ENCODE measurements around the gene MYBPH. TPM values are rescaled to one million over a fixed set of nuclear protein-coding genes. Genes with fewer than 3 reads are reported as not detected.

The MYBPH gene
- total and polyA plus RNA-seq, 2 experiments from 2014 or later: not detected

GRCh38 chr1:203178083-203178482 lies 2.5 kb upstream of the MYBPH start (continued):
- TF ChIP-seq, protein P1, sequence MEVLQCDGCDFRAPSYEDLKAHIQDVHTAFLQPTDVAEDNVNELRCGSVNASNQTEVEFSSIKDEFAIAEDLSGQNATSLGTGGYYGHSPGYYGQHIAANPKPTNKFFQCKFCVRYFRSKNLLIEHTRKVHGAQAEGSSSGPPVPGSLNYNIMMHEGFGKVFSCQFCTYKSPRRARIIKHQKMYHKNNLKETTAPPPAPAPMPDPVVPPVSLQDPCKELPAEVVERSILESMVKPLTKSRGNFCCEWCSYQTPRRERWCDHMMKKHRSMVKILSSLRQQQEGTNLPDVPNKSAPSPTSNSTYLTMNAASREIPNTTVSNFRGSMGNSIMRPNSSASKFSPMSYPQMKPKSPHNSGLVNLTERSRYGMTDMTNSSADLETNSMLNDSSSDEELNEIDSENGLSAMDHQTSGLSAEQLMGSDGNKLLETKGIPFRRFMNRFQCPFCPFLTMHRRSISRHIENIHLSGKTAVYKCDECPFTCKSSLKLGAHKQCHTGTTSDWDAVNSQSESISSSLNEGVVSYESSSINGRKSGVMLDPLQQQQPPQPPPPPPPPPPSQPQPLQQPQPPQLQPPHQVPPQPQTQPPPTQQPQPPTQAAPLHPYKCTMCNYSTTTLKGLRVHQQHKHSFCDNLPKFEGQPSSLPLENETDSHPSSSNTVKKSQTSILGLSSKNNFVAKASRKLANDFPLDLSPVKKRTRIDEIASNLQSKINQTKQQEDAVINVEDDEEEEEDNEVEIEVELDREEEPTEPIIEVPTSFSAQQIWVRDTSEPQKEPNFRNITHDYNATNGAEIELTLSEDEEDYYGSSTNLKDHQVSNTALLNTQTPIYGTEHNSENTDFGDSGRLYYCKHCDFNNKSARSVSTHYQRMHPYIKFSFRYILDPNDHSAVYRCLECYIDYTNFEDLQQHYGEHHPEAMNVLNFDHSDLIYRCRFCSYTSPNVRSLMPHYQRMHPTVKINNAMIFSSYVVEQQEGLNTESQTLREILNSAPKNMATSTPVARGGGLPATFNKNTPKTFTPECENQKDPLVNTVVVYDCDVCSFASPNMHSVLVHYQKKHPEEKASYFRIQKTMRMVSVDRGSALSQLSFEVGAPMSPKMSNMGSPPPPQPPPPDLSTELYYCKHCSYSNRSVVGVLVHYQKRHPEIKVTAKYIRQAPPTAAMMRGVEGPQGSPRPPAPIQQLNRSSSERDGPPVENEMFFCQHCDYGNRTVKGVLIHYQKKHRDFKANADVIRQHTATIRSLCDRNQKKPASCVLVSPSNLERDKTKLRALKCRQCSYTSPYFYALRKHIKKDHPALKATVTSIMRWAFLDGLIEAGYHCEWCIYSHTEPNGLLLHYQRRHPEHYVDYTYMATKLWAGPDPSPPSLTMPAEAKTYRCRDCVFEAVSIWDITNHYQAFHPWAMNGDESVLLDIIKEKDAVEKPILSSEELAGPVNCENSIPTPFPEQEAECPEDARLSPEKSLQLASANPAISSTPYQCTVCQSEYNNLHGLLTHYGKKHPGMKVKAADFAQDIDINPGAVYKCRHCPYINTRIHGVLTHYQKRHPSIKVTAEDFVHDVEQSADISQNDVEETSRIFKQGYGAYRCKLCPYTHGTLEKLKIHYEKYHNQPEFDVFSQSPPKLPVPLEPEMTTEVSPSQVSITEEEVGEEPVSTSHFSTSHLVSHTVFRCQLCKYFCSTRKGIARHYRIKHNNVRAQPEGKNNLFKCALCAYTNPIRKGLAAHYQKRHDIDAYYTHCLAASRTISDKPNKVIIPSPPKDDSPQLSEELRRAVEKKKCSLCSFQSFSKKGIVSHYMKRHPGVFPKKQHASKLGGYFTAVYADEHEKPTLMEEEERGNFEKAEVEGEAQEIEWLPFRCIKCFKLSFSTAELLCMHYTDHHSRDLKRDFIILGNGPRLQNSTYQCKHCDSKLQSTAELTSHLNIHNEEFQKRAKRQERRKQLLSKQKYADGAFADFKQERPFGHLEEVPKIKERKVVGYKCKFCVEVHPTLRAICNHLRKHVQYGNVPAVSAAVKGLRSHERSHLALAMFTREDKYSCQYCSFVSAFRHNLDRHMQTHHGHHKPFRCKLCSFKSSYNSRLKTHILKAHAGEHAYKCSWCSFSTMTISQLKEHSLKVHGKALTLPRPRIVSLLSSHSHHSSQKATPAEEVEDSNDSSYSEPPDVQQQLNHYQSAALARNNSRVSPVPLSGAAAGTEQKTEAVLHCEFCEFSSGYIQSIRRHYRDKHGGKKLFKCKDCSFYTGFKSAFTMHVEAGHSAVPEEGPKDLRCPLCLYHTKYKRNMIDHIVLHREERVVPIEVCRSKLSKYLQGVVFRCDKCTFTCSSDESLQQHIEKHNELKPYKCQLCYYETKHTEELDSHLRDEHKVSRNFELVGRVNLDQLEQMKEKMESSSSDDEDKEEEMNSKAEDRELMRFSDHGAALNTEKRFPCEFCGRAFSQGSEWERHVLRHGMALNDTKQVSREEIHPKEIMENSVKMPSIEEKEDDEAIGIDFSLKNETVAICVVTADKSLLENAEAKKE (CRISPR knock-in tag; IDR thresholded peaks at IDR 0.05): no peak
- no peak for TF ChIP-seq ETS1 (IDR thresholded peaks at IDR 0.05)

DNA sequence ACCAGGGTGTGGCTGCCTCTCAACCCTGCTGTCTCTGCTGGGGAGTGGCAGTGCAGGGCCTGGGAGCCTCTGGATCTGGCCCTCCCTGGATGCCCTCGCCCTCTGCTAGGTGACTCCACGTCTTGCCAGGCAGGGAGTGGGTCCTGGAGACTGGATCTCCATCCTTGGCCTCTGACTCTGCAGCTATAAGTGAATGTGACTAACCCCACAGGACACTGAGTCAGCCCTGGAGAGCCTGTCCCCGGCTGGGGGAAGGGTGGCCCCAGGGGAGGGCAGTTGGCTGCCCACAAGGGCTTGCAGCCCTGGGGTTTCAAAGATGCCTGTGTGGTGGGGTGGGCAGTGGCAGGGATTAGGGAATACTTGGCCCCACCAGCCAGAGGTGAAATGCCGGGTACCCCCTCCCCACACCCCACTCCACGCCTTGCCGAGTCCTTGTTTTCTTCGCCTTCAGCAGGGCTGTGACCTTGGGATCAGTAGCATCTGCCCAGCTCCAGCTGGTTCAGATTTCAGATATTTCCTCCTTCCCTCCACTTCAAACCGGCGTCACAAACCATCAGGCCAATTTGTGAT lies 1.9 kb upstream of the MYBPH start:
- no peaks in the 10 kb centered on the region; the same call in 1 of the 2 replicates for H3K4me1 ChIP-seq (ENCODE audit: insufficient read depth)
- no peaks in the 10 kb centered on the region for H3F3A ChIP-seq (replicated peaks; ENCODE audit: low read depth)
- no peak overlapping the region for H3K27ac Mint-ChIP-seq
- H4K20me1 ChIP-seq (replicated peaks; ENCODE audit: insufficient read depth): no peaks in the 10 kb centered on the region
- H3K27ac ChIP-seq (ENCODE audit: low read depth): no peak overlapping the region
- H3K4me3 Mint-ChIP-seq: no peak overlapping the region
- no peak overlapping the region for H2AFZ ChIP-seq
- DNase-seq (ENCODE audit: low spot score): no peak
- H3K9me2 ChIP-seq (ENCODE audit: insufficient read depth): no peaks in the 10 kb centered on the region
- peaks cover 14% of the 10 kb centered on the region for H3K27me3 Mint-ChIP-seq (ENCODE audit: insufficient read depth, low read depth, poor library complexity)
- no peaks in the 10 kb centered on the region for H3K36me3 Mint-ChIP-seq (ENCODE audit: low read depth)
- no peak for ATAC-seq
- no peaks in the 10 kb centered on the region for H3K27me3 ChIP-seq (ENCODE audit: insufficient read depth)
- H3K4me2 ChIP-seq: no peak overlapping the region
- no peaks in the 10 kb centered on the region for H3K79me2 ChIP-seq (replicated peaks; ENCODE audit: insufficient read depth)
- H3K9me3 Mint-ChIP-seq: no peaks in the 10 kb centered on the region
- no peaks in the 10 kb centered on the region for H3K36me3 ChIP-seq (ENCODE audit: insufficient read depth)
- no peak overlapping the region for H3K4me3 ChIP-seq
- peaks cover 17% of the 10 kb centered on the region for H3K4me1 Mint-ChIP-seq
- no peak for TF ChIP-seq EZH2phosphoT487 (IDR thresholded peaks at IDR 0.05; ENCODE audit: unreplicated experiment)
- no peak for TF ChIP-seq POLR2AphosphoS5 (IDR thresholded peaks at IDR 0.05; ENCODE audit: low read depth)
- TF ChIP-seq ETS1 (IDR thresholded peaks at IDR 0.05): no peak
- no peak for TF ChIP-seq STAT1 (IDR thresholded peaks at IDR 0.05; ENCODE audit: unreplicated experiment)
- TF ChIP-seq CREB1 (CRISPR knock-in tag; IDR thresholded peaks at IDR 0.05; ENCODE audit: low read depth): no peak
- TF ChIP-seq ZNF331 (CRISPR knock-in tag; IDR thresholded peaks at IDR 0.05; ENCODE audit: low read depth): no peak
- no peak for TF ChIP-seq ZNF114 (CRISPR knock-in tag; IDR thresholded peaks at IDR 0.05)
